HG03064 (cell line): ENCODE results near the gene NCS1.

Experiments
- ATAC-seq: cut with Tn5 transposase; IDR thresholded peaks from one replicate; pipeline ENCODE4 v1.9.1; 2021; ENCODE audit warnings: low read depth; ENCODE audit not compliant: unreplicated experiment

The NCS1 gene

DNA sequence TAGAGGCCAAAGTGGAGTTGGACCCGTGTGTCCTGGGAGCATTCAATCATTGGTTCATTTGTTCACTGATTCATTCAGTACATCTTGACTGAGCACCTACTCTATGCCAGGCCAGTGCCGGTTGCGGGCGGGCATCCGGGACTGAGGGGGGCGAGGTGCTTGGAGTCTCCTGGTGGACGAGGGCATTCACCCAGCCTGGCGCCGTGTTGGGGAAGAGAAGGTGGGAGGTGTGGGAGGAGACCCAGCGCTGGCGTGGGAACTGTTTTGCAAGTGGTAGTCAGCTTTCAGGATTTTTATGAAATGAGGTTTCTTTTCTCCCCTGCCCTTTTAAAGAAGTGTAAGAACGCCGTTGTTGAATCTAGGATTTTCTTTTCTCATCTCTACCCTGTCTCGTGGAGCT lies 37.2 kb downstream of the NCS1 start:
- ATAC-seq = no peak

DNA sequence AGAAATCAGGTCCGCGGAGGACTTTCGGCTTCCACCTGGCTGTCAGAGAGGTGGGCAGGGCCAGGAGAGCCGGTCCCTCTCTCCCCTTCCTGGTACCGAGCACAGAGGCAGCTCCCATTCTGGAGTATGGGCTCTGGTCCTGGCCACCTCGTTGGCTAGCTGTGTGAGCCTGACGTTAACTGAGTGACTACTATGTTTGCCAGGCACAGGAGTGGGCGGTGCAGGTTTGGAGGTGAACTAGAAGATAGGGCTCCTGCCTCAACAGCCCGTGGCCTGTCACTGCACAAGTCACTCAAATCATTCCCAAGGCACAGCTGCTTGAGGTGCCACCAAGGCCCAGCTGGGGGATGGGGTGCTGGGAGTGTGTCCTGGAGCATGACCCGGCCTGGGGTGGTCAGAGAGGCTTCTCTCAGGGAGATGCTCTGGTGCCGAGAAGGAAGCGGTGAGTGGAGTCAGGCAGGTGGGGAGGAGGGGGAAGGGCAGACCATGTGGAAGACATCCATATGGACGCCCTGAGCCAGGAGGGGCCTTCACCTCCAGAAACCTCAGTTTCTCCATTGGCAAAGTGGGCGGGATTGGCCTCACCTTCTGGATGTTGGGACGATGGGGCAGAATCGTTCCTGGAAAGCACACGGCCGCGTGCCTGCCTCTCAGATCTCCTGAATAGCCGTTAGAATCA lies 39.5 kb downstream of the NCS1 start:
- ATAC-seq = no peak

DNA sequence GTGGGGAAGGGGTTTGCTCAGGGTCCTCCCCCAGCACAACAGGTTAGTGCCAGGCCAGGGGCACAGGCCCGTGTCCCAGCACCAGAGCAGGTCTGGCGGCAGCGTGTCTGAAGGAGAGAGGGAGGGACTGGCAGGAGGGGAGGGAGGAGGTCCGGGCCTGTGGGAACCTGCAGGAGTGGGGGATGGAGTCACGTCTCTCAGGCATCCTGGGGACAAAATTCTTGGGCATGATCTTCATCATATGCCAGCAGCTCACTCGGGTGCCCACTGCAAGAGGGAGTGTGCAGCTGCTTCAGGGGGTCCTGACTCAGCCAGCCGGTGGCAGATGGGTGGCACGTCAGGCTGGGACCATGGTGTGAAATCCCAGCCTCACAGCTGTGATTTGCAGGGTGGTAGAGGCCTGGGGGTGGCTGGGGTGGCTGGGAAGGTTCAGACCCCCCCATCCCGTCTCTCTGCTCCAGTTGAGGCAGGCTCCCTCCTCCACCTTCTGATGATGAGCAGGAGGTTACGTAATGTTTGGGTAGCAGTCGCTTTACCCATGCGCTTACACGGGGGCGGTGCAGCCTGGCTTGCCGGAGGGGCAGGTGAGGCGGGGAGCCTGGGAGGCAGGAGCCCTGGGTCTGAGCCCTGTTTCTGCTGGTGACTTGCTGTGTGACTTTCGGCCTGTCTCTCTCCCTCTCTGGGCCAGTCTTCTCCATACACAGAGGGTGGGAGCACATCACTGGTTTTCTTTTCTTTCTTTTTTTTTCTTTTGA lies 40.5 kb downstream of the NCS1 start:
- ATAC-seq = no peak

DNA sequence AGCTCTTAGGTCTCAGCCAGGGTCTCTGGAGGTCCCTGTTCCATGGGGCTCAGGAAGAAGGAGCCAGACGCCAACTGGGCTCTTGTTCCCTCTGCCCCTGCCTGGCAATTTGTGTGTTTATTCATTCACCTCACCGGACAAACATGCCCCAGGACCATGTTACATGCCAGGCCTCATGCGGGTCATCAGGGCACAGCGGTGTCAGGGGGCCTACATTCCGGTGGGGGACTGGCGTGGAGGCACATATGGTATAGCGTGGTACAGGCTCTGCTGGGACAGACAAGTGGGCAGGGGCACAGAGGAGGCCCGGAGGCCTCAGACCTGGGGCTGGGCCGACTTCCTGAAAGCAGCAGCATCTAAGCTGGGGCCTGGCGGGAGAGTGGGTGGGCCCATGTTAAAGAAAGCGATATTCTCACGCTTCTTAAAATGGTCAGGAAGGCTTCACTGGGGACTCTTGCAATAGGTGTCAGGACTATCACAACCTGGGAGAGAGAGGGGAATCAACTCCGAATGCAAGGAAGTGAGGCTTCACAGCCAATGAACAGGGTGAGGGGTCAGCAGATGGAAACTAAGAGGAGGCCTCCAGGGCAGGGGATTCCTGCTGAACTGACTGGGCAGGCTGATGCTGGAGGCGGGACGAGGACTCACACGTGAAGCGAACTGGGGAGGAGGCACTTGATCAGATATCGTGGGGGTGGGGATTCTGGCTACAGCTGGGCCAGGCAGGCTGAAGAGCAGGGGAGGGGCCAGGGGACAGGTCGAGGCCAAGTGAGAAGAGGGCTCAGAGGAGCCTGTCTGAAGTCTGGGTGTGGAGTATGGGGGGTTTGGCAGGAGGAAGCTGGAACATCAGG lies 41.9 kb downstream of the NCS1 start:
- ATAC-seq = no peak

DNA sequence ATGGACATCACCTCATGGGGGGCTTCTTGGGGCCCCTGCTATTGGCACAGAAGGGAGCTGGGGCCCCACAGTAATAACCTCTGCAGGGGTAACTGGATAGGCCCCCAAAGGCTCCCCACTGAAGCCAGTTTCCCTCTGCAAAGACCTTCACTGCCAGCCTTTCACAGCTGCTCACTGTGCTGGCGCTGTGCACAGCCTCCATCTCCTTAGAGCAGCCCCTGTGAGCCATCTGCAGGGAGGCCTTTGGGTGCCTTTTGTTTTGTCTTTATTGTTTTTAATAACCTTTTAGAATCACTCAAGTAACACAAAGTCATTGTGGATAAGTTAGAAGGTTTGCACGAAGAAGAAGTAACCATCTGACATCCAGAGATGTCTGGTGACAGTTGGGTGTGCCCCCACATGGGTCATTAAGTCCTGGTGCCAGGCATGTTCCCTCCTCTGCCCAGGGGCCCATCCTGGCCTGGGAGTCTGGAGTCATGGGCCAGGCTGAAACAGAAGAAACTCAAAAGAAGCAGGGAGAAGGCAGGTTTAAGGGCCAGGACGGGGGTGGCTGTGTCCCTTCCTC lies 42.7 kb downstream of the NCS1 start:
- no peak for ATAC-seq

DNA sequence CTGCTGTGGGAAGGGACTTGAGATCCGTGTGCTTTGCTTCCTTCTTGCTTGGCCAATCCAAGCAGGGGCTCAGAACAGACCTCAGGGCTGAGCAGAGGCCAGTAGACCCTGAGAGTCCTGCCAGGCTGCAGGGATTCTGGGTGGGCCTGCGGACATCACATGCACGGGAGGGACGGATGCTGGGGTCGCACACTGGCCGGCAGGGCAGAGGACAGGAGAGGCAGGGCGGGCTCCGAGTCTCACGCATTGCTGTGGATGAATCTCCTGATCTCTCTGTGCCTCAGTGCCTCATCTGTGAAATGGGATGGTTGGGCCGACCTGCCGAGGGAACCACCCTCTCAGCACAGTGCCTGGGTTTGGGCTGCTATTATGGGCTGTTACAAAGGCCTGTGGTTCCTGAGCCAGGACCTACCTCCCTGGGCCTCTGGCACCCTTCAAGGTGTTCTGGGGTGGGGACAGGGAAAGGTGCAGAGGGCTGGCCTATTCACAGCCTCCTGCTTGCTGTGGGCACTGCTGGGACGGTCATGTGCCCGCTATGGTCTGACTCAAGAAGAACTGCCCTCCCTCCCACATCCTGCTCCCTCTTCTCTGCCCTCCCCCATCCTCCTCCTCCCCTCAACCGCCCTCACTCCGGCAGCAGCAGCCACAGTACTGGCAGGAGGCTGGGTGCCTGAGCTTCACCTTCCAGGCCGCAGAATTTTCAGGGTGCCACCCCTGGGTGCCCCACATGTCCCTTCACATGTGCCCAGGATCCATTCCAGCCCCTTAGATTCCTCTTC lies 43.3 kb downstream of the NCS1 start:
- ATAC-seq = no peak

DNA sequence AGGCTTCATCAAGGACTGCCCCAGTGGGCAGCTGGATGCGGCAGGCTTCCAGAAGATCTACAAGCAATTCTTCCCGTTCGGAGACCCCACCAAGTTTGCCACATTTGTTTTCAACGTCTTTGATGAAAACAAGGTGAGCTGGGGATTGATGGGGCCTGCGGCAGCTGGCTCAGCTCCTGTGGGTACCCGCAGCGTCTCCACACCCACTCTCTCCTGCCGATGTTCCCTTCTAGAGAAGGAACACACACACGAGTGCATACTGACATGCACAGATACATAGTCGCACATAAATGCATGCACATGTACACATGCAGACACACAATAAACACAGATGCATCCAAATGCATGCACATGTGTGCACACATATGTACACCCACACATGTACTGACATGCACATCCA lies 45.6 kb downstream of the NCS1 start:
- ATAC-seq = no peak

DNA sequence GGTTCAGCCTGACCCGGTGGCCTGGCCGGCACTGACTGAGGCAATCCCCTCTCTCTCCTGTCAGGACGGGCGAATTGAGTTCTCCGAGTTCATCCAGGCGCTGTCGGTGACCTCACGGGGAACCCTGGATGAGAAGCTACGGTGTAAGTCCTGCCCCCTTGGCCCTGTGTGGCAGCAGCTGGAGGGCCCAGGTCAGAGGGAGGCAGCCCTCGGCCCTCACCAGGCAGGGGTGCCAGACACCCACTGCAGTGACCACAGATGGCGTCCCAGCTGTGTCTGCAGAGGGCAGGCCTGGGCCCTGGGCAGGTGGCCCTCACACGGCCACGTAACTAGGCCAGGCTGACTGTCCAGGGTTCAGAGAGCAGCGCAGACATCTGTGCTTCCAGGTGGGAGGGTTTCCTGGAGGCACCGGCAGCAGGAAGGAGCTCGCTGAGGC lies 47.5 kb downstream of the NCS1 start:
- no peak for ATAC-seq

DNA sequence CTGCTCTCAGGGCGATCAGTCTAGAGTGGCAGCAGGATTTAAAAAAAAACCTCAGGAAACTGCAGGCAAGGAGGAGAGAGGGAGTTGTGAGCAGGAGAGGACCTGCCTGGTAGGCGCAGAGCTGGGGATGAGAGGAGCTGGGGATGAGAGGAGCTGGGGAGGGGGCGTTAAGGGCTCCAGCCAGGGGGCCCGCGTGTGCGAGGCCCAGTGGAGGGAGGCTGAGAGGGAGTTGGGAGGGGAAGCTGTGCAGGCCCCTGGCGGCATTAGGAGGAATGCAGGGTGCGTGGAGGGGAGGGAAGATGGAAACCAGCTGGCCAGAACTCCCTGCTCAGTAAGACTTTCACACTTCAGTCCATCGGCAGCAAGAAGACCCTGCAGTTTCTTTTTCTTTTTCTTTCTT lies 48.1 kb downstream of the NCS1 start:
- no peak for ATAC-seq

DNA sequence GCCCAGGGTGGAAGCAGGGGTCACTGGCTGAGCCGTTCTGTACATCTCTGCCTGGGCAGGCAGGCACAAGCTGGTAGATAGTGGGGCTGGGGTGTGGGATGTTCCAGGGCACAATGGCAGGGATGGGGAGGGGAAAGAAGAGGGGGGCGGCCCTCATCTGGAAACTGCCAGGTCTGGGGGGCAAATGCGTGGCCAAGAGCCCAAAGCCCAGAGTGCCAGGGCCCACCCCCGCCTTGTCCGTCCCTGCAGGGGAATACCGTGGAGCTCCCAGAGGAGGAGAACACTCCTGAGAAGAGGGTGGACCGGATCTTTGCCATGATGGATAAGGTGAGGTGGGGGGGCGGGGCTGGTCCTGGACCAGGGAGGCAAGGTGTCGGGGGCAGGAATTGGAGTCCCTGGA lies 50.6 kb downstream of the NCS1 start:
- no peak for ATAC-seq

DNA sequence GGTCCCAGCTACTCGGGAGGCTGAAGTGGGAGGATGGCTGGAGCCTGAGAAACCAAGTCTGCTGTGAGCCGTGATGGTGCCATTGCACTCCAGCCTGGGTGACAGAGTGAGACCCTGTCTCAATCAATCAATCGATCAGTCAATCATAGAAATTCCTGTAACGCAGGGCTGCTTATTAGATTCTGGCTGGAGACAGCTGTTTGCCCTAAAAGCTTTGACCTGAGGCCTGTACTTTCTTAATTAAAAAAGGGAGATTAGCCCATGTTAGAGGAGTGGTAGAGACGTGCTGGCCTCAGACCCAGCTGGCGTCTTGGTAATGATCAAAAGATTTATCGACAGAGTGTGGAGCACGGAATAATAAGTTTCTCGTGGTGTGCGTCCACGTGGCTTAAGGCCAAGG lies 52.9 kb downstream of the NCS1 start:
- ATAC-seq = no peak

DNA sequence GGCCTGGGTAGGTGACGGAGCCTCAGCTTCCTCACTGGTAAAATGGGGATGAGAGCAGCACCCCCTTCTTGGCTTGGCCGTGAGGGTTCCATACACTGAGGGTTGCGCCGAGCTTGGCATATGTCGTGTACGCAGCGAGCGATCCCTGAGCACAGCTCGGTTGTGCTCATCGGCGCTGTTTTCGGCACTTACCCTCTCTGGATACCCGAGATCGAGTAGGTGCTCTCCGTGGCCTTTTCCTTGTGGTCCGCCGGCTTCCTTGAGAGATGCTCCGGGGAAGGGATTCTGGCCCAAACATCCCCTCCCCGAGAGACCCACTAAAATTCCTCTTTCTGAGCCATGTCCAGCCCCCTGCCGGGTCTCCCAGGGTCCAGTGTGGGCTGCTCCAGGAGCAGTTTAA lies 53.4 kb downstream of the NCS1 start:
- ATAC-seq = no peak

DNA sequence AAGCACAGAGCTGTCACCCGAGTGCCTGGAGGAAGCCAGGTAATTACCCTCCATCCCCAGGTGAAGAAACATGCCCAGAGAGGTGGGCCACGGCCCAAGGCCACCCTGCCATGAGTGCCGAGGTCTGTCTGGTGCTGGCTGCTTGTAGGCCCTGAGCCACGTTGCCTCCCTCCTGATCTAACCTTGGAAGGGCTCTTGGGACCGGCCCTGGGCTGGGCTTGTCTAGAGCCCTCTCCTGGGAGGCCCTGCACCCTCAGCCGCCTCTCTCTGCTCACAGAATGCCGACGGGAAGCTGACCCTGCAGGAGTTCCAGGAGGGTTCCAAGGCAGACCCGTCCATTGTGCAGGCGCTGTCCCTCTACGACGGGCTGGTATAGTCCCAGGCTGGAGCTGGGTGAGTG lies 53.9 kb downstream of the NCS1 start:
- ATAC-seq = no peak

DNA sequence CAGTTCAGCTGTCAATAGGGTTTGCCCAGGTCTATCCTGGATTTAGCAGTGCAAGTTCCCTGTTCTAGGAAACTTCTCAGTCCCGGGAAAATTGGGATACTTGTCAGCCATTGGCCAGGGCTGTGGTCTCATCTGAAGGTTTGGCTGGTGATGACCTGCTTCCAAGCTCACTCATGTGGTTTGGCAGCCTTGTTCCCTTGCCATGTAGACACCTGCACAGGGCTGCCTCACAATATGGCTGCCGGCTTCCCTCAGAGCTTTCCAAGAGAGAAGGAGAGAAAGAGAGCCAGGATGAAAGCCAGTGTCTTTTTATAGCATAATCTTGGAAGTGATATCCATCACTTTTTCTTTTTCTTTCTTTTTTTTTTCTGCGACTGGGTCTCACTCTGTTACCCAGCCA lies 55.6 kb downstream of the NCS1 start:
- ATAC-seq = no peak

DNA sequence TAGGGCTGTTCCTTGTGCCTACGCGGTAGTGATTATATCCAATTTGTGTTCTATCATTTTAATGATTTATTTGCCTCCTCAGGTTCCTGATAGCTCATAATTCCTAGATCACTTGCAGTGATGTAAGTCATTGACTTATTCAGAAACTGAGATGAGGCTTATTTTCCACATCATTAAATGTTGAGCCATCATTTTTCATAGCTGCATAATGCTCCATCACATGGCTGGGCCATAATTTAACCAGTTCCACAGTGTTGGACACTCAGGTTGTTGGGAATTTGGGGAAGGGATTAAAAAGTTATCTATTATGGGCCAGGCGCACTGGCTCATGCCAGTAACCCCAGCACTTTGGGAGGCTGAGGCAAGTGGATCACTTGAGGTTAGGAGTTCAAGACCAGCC lies 57.6 kb downstream of the NCS1 start:
- no peak for ATAC-seq

DNA sequence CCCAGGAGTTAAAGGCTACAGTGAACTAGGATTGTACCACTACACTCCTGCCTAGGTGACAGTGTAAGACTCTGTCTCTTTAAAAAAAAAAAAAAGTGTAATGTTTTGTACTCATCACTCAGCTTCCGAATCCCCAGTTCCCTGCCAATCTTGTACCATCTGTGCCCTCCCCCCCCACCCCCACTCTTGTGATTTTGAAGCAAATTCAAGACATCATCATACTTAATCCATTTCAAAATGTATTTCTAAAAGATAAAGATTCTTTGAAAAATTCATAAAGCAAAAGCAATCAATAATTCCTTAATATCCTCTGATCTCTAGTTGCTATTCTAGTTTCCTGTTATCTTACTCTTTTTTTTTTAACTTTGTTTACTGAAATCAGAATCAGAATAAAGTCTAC lies 58.4 kb downstream of the NCS1 start:
- no peak for ATAC-seq

DNA sequence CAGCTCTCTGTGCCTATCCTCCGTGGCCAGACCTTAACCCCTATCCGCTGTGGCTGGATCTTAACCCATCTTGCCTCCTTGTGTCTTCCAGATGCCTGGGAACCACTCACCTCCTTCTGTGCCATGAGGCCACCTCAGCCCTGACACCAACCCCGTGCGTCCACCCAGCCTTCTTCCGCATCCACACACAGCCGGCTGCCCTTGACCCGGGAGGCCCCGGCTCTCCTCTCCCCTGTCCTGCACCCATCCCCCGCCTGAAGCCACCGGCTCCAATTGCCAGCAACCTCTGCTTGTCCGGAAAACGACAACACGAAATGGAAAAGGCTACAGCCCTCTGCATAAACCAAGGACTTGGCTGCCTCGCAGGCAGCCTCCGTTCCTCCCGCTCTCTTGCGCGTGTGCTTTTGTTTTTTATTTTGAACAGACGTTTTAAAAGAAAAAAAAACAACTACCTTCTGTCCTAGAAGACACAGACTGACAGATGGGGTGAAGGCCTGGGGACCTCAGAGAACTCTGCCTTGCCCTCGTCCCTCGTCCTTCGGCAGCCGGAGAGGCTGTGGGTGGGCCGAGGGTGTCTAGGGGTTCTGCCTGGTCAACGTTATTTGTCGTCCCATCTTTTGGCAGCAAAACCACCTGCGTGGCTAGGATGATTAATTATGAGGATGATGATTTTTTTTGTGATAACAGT lies 60.8 kb downstream of the NCS1 start:
- no peak for ATAC-seq

DNA sequence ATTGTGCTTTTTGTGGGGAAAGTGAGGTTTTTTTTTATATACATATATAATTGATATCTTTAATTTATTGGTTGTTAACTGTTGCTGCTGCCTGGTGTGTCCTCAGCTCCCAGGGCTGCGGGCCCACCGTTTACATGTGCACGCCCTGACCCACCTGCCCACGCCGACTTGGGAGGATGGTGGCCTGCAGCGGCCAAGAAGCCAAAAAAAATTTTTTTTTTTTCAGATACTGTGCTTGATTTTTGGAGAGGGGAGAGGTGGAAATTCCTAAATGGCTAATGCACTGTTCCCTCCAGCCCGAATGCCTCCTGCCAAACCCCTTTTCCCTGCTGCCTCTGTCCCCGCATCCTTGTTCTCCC lies 61.4 kb downstream of the NCS1 start:
- no peak for ATAC-seq

DNA sequence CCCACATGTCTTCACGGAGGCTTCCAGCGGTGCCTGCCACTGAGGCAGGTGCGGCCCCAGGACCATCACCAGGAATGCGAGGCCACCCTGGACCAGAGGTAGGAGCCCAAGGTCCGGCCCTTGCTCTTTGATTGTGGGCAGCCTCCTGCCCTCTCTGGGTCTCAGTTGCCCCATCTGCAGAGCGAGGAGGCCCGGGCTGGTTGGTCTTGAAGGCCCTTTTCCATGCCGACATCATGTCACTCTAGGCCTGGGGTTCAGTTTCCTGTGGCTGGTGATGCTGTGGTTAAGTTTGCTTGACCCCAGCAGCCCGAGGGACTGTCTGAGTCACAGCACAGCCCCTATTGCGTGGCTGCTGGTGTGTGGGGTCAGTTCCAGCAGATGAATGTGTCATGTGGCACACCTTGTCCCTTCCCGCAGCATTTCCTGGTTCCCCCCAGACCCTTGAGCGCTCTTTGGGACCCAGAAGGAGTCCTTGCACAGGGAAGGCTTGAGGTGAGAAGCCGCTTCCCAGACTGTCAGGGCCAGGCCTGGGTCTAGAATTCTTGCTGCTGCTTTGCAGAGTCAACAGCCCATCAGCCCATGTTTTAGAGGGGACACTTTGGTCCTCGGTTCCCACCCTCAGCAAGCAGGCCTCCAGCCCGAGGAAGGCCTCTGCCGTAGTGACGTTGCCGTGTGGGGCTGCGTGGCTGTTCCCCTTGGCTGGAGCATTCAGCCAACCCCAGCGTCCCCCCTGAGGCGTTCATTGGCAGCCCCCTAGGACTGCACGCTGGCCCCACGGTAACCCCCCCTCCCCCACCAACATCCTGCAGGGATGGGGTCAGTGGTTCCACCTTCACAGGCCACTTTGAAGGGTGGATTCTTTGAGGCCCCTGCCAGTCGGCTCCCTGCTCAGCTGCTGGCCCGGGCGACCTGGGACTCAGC lies 62.4 kb downstream of the NCS1 start:
- no peak for ATAC-seq
